ENCODE results near the gene SLC5A1.

- TF ChIP-seq CTCF (IDR thresholded peaks at IDR 0.05; ENCODE audit: low read depth, low read length, poor library complexity, severe bottlenecking) (no peak), EZH2phosphoT487 (IDR thresholded peaks at IDR 0.05; ENCODE audit: borderline replicate concordance, low read length) (no peak)
Observed at GRCh38 chr22:32112380-32112779, 69.3 kb downstream of the SLC5A1 start.
